ENCODE results near the gene CUEDC1. TPM values are rescaled to one million over a fixed set of nuclear protein-coding genes. Genes with fewer than 3 reads are reported as not detected.

Gene CUEDC1
- total and polyA plus RNA-seq, 2 of the 13 experiments (the other 11 are each of a cell fraction or from before 2014, with no cell fraction given) = 7.4 to 12.9 TPM

DNA sequence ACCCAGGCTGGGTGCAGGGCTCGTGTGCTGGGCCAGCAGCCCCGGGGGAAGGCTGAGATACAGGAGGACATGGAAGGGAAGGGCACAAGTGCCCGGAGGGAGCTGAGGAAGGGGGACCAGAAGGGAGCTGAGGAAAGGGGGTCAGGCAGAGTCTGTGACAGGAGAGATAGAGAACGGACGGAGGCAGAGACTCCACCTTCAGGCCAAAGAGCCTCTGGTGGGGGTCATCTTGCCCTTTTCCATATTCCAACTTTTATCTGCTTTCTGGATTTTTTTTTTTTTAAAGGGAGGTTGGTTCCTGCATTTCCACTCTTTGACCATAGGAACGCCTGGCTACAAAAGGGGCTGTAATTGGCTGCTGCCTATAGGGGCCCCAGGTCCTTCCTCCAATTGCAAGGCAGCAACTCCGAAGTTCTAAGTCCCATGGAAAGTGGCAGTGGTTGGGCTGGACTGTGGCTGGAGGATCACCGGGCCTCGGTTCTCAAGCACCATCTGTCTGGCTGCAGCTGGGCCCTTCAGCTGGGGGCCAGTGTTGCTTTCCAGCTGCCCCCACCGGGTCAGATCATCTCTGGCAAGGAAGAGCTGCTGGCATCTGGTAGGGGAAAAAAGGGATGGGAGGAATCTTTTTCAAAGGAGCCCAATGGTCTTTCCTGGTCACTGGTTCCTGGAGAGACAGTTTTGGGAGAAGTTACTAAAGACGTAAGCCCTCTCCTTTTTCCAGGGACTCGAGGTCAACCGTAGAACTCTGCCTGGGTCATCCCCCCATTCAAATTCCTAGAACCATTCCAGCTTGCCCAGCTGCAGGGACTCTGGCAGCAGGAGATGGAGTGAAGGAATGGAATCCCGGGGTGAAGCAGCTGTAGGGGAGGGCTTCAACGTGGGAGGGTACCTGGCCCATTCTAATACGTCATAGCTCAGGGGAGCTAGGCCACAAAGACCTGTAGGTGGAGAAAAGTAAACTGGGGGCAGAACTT is 92.2 kb downstream of the CUEDC1 start (continued):
- no peak for TF ChIP-seq NFE2L1 (CRISPR knock-in tag; IDR thresholded peaks at IDR 0.05; ENCODE audit: borderline replicate concordance)
- TF ChIP-seq ZNF557 (CRISPR knock-in tag; IDR thresholded peaks at IDR 0.05) = peak; percentile 66; the same call in 1 of the 2 replicates
- TF ChIP-seq, protein P1, sequence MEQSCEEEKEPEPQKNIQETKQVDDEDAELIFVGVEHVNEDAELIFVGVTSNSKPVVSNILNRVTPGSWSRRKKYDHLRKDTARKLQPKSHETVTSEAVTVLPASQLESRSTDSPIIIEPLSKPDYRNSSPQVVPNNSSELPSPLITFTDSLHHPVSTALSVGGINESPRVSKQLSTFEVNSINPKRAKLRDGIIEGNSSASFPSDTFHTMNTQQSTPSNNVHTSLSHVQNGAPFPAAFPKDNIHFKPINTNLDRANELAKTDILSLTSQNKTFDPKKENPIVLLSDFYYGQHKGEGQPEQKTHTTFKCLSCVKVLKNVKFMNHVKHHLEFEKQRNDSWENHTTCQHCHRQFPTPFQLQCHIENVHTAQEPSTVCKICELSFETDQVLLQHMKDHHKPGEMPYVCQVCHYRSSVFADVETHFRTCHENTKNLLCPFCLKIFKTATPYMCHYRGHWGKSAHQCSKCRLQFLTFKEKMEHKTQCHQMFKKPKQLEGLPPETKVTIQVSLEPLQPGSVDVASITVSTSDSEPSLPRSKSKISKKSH (CRISPR knock-in tag; IDR thresholded peaks at IDR 0.05; ENCODE audit: borderline replicate concordance) = peak; percentile 44; the same call in 1 of the 2 replicates
- TF ChIP-seq, protein P2, sequence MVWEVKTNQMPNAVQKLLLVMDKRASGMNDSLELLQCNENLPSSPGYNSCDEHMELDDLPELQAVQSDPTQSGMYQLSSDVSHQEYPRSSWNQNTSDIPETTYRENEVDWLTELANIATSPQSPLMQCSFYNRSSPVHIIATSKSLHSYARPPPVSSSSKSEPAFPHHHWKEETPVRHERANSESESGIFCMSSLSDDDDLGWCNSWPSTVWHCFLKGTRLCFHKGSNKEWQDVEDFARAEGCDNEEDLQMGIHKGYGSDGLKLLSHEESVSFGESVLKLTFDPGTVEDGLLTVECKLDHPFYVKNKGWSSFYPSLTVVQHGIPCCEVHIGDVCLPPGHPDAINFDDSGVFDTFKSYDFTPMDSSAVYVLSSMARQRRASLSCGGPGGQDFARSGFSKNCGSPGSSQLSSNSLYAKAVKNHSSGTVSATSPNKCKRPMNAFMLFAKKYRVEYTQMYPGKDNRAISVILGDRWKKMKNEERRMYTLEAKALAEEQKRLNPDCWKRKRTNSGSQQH (CRISPR knock-in tag; IDR thresholded peaks at IDR 0.05; ENCODE audit: low read depth) = no peak
- TF ChIP-seq, protein P3, sequence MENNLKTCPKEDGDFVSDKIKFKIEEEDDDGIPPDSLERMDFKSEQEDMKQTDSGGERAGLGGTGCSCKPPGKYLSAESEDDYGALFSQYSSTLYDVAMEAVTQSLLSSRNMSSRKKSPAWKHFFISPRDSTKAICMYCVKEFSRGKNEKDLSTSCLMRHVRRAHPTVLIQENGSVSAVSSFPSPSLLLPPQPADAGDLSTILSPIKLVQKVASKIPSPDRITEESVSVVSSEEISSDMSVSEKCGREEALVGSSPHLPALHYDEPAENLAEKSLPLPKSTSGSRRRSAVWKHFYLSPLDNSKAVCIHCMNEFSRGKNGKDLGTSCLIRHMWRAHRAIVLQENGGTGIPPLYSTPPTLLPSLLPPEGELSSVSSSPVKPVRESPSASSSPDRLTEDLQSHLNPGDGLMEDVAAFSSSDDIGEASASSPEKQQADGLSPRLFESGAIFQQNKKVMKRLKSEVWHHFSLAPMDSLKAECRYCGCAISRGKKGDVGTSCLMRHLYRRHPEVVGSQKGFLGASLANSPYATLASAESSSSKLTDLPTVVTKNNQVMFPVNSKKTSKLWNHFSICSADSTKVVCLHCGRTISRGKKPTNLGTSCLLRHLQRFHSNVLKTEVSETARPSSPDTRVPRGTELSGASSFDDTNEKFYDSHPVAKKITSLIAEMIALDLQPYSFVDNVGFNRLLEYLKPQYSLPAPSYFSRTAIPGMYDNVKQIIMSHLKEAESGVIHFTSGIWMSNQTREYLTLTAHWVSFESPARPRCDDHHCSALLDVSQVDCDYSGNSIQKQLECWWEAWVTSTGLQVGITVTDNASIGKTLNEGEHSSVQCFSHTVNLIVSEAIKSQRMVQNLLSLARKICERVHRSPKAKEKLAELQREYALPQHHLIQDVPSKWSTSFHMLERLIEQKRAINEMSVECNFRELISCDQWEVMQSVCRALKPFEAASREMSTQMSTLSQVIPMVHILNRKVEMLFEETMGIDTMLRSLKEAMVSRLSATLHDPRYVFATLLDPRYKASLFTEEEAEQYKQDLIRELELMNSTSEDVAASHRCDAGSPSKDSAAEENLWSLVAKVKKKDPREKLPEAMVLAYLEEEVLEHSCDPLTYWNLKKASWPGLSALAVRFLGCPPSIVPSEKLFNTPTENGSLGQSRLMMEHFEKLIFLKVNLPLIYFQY (CRISPR knock-in tag; IDR thresholded peaks at IDR 0.05; ENCODE audit: borderline replicate concordance) = no peak
- no peak for TF ChIP-seq FLYWCH1 (CRISPR knock-in tag; IDR thresholded peaks at IDR 0.05)
- no peak for TF ChIP-seq PAX8 (CRISPR knock-in tag; IDR thresholded peaks at IDR 0.05; ENCODE audit: borderline replicate concordance)
- no peak for TF ChIP-seq ZFP1 (CRISPR knock-in tag; IDR thresholded peaks at IDR 0.05)
- TF ChIP-seq, protein P4, sequence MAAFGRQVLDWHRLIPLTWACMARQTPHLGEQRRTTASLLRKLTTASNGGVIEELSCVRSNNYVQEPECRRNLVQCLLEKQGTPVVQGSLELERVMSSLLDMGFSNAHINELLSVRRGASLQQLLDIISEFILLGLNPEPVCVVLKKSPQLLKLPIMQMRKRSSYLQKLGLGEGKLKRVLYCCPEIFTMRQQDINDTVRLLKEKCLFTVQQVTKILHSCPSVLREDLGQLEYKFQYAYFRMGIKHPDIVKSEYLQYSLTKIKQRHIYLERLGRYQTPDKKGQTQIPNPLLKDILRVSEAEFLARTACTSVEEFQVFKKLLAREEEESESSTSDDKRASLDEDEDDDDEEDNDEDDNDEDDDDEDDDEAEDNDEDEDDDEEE (CRISPR knock-in tag; IDR thresholded peaks at IDR 0.05) = no peak; the same call in none of the 2 replicates
- no peak for TF ChIP-seq RAD21 (CRISPR knock-in tag; IDR thresholded peaks at IDR 0.05)
- no peak for TF ChIP-seq ZNF543 (CRISPR knock-in tag; IDR thresholded peaks at IDR 0.05)
- TF ChIP-seq SAFB2 (CRISPR knock-in tag; IDR thresholded peaks at IDR 0.05; ENCODE audit: borderline replicate concordance, low read depth) = no peak; the same call in 1 of the 2 replicates
- TF ChIP-seq, protein P5, sequence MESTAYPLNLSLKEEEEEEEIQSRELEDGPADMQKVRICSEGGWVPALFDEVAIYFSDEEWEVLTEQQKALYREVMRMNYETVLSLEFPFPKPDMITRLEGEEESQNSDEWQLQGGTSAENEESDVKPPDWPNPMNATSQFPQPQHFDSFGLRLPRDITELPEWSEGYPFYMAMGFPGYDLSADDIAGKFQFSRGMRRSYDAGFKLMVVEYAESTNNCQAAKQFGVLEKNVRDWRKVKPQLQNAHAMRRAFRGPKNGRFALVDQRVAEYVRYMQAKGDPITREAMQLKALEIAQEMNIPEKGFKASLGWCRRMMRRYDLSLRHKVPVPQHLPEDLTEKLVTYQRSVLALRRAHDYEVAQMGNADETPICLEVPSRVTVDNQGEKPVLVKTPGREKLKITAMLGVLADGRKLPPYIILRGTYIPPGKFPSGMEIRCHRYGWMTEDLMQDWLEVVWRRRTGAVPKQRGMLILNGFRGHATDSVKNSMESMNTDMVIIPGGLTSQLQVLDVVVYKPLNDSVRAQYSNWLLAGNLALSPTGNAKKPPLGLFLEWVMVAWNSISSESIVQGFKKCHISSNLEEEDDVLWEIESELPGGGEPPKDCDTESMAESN (CRISPR knock-in tag; conservative IDR thresholded peaks at IDR 0.05) = no peak; the same call in 1 of the 2 replicates
- peak; percentile 66; the same call in 1 of the 2 replicates for TF ChIP-seq ELF4 (CRISPR knock-in tag; IDR thresholded peaks at IDR 0.05; ENCODE audit: borderline replicate concordance)
- TF ChIP-seq, protein P6, sequence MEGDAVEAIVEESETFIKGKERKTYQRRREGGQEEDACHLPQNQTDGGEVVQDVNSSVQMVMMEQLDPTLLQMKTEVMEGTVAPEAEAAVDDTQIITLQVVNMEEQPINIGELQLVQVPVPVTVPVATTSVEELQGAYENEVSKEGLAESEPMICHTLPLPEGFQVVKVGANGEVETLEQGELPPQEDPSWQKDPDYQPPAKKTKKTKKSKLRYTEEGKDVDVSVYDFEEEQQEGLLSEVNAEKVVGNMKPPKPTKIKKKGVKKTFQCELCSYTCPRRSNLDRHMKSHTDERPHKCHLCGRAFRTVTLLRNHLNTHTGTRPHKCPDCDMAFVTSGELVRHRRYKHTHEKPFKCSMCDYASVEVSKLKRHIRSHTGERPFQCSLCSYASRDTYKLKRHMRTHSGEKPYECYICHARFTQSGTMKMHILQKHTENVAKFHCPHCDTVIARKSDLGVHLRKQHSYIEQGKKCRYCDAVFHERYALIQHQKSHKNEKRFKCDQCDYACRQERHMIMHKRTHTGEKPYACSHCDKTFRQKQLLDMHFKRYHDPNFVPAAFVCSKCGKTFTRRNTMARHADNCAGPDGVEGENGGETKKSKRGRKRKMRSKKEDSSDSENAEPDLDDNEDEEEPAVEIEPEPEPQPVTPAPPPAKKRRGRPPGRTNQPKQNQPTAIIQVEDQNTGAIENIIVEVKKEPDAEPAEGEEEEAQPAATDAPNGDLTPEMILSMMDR (CRISPR knock-in tag; IDR thresholded peaks at IDR 0.05) = no peak
- TF ChIP-seq PLRG1 (conservative IDR thresholded peaks at IDR 0.05) = no peak

Measured in HepG2 (cell line).